ENCODE measurements around the gene TOB1.
A peak's percentile ranks its signal among the peaks of the same experiment; 100 is the strongest.

Gene TOB1

DNA sequence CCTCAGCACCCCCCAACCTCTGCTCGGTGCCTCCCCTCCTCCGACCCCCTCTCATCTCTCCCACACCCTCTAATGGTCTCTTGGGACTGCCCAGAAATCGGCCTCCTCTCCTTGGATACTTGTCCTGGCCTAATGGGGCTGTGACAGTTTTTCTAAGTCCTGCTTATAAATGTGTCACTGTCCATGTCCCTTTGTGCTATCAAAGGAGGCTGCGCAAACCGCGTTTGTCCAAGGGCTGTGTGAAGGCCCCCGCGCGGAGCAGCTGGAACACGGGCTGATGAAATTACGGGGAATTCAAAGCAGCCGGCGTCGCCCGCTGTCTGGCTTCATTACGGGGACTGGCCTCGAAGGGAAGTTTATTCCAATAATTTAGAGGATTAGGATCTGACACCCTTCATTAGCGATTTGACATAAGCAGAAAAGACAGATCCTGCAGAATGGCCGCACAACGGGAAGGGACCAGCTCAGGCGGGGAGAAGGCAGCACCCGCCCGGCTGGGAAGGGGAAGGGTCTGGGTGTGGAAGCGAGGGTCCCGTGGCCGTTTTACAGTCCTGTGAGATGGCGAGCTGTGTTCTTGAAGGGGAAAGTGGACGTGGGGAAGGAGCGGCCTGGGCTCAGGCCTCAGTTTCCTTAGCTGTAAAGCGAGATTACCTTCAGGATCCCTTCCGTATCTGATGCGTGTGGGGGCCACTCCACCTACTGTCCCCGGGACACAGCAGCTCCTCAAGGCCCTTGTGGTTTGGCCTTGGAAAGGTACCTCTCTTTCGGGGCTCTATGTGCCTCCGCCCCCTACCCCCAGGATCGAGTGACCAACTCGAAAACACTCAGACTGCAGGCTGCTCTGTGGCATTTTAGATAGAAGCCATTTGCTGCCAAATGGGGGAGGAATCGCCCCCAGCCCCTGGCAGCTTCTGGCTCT, 32.4 kb downstream of the TOB1 start:
- TF ChIP-seq, protein P1, sequence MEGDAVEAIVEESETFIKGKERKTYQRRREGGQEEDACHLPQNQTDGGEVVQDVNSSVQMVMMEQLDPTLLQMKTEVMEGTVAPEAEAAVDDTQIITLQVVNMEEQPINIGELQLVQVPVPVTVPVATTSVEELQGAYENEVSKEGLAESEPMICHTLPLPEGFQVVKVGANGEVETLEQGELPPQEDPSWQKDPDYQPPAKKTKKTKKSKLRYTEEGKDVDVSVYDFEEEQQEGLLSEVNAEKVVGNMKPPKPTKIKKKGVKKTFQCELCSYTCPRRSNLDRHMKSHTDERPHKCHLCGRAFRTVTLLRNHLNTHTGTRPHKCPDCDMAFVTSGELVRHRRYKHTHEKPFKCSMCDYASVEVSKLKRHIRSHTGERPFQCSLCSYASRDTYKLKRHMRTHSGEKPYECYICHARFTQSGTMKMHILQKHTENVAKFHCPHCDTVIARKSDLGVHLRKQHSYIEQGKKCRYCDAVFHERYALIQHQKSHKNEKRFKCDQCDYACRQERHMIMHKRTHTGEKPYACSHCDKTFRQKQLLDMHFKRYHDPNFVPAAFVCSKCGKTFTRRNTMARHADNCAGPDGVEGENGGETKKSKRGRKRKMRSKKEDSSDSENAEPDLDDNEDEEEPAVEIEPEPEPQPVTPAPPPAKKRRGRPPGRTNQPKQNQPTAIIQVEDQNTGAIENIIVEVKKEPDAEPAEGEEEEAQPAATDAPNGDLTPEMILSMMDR (IDR thresholded peaks at IDR 0.05; ENCODE audit: extremely low read depth, insufficient read depth, missing control alignments): no peak
- in situ Hi-C loops (cut with MboI; ENCODE audit: low pct_unique_long_range_greater_than_20kb, low sequenced_read_pairs, unreplicated experiment): no loop called here
- peak; percentile 18 for DNase-seq (ENCODE audit: low spot score)

DNA sequence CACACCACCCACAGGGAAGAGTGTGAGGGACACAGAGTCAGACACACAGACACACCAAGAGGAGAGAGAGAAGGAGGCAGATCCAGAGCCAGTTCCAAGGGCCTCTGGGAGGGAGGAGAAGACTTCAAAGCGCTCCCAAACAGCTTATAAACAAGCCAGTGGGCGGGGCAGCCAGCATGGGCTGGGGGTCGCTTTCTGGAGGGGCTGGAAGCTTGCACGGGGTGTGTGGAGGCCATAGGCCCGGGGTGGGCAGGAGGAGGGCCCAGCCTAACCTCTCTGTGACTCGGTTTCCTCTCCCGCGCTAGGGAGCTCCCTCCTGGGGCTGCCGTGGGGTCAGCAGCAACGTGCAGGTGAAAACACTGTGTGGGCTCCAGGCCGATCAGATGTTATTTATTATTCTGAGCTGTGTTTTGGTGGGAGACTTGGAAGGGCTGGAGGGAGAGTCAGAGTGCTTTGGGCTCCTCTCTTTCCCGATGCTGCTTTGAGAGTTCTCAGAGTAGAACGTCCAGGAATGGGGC, 33.2 kb downstream of the TOB1 start:
- TF ChIP-seq, protein P1 (IDR thresholded peaks at IDR 0.05; ENCODE audit: extremely low read depth, insufficient read depth, missing control alignments): no peak
- in situ Hi-C loops (cut with MboI; ENCODE audit: low pct_unique_long_range_greater_than_20kb, low sequenced_read_pairs, unreplicated experiment): no loop called here
- DNase-seq (ENCODE audit: low spot score): no peak

DNA sequence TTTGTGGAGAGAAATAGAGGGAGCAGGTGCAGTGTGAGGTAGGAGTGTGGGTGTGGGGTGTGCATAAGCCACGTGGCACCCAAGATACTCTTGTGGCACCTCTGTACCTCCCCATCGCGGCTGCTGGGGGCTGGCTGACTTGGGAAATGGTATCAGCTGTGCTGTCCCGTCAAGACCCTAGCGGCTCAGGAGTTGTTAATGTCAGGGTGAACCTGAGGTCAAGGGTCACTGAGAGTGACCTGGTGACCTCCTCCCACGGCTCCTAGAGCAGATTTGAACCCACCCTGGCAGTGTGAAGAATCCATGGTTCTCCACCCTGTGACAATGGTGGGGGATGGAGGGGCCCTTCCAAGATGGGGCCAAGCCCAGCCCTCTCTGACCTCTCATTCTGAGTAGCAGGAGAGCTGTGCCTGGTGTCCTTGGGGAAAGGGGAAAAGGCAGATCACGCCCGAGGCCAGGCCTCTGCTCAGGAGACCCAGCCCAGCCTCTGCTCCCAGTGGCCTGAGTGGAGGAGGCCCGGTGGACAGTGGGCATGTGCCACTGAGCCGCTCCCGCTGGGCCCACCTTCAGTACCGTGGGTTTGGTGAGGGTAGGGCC, 33.8 kb downstream of the TOB1 start:
- DNase-seq (ENCODE audit: low spot score): no peak
- in situ Hi-C loops (cut with MboI; ENCODE audit: low pct_unique_long_range_greater_than_20kb, low sequenced_read_pairs, unreplicated experiment): no loop called here
- TF ChIP-seq, protein P1 (IDR thresholded peaks at IDR 0.05; ENCODE audit: extremely low read depth, insufficient read depth, missing control alignments): no peak

DNA sequence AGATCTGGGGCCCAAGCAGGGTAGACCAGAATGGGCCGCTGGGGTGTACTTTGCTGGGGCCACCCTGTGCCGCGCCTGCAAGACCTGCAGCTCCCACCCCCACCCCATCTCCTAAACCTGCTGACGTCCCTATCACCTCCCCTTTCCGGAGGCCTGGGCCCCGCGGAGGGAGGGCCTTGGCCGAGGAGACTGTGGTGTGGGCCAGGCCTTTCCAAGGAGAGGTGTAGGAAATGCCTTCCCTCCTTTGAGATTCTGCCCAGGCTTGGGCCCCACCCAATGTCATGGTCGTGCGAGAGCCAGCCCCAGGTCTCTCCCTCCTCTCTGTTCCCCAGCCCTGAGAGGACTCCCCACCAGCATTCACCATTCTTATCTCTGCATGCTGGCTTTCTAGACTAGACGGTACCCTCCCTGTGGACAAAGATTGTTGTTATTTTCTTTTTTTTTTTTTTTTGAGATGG, 34.7 kb downstream of the TOB1 start:
- DNase-seq (ENCODE audit: low spot score): no peak
- in situ Hi-C loops (cut with MboI; ENCODE audit: low pct_unique_long_range_greater_than_20kb, low sequenced_read_pairs, unreplicated experiment): no loop called here
- TF ChIP-seq, protein P1 (IDR thresholded peaks at IDR 0.05; ENCODE audit: extremely low read depth, insufficient read depth, missing control alignments): no peak

DNA sequence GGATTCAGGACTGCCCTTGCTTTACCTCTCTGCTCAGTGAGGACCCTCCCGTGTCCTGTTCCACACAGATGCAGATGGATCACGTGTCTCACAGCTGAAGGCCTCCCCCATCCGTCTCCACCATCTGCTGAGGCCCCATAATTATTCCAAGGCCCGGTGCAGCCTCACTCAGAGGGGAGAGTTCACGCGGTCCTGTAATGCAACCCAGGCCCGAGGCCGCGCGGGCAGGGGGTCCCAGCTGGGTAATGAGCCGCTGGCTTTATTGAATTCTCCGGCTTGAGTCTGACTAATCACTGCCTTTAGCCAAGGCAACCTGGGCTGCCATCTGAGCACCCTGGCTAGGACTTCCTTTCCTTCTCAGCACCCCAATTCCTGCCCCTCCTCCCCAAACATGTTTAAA, 35.2 kb downstream of the TOB1 start:
- in situ Hi-C loops (cut with MboI; ENCODE audit: low pct_unique_long_range_greater_than_20kb, low sequenced_read_pairs, unreplicated experiment): no loop called here
- no peak for DNase-seq (ENCODE audit: low spot score)
- TF ChIP-seq, protein P1 (IDR thresholded peaks at IDR 0.05; ENCODE audit: extremely low read depth, insufficient read depth, missing control alignments): no peak

DNA sequence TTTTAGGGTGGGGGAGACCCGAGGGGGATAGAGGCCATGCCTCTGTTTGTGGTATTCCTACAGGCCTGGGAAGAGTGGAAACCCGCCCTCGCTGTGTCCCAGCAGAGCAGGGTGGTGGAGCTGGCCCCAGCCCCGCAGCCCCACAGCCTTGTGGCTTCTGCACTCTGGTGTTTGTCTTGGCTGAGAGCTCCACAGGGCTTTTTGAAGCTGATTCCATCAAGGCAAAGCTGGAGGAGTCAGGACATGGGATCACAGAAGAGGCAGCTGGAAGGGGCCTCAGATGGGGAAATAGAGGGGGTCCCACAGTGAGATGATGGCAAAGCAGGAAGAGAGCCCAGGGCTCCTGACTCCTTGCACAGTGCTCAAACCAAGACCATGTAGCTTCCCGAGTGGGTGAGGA, 35.8 kb downstream of the TOB1 start:
- in situ Hi-C loops (cut with MboI; ENCODE audit: low pct_unique_long_range_greater_than_20kb, low sequenced_read_pairs, unreplicated experiment): no loop called here
- TF ChIP-seq, protein P1 (IDR thresholded peaks at IDR 0.05; ENCODE audit: extremely low read depth, insufficient read depth, missing control alignments): no peak
- no peak for DNase-seq (ENCODE audit: low spot score)
